ENCODE results near the gene CTBP2.

Gene CTBP2

GRCh38 chr10:124941823-124942222, 218.5 kb downstream of the CTBP2 start, which contains the start of gene ZRANB1:
ZRANB1 (plus strand) TSS chr10:124942123; CDS start chr10:124942494, 371 bp downstream.
- DNase-seq (ENCODE audit: low spot score): no peak

- no peak for DNase-seq (ENCODE audit: low spot score)
Measured at GRCh38 chr10:124939290-124939689, 221.1 kb downstream of the CTBP2 start.

- no peak for DNase-seq (ENCODE audit: low spot score)
Measured at GRCh38 chr10:124936813-124937212, 223.6 kb downstream of the CTBP2 start.

GRCh38 chr10:124935946-124936345, 224.4 kb downstream of the CTBP2 start:
- DNase-seq (ENCODE audit: low spot score): no peak
